Measurements from ENCODE around the gene COX8C.

The COX8C gene

GRCh38 chr14:93330609-93331000 lies 16.4 kb upstream of the COX8C start:
- no peak for TF ChIP-seq CTCF (IDR thresholded peaks at IDR 0.05; ENCODE audit: insufficient read depth, low read length, poor library complexity, severe bottlenecking)
- Histone ChIP-seq H3K36me3 (ENCODE audit: control insufficient read depth, insufficient read depth, low read length) (no peaks in the 10 kb centered on the region), H3K27me3 (replicated peaks; ENCODE audit: control insufficient read depth, insufficient read depth, low read length) (no peaks in the 10 kb centered on the region), H3K4me3 (replicated peaks; ENCODE audit: low read depth, low read length) (no peak overlapping the region; the same call in 1 of the 2 replicates)
- no peak for DNase-seq (ENCODE audit: extremely low read depth, insufficient read length)

GRCh38 chr14:93331002-93331727 lies 15.8 kb upstream of the COX8C start:
- DNase-seq (ENCODE audit: extremely low read depth, insufficient read length): no peak
- H3K4me3 ChIP-seq (replicated peaks; ENCODE audit: low read depth, low read length): peak overlapping the region; percentile 76
- no peaks in the 10 kb centered on the region for H3K36me3 ChIP-seq (ENCODE audit: control insufficient read depth, insufficient read depth, low read length)
- H3K27me3 ChIP-seq (replicated peaks; ENCODE audit: control insufficient read depth, insufficient read depth, low read length): no peaks in the 10 kb centered on the region
- no peak for TF ChIP-seq CTCF (IDR thresholded peaks at IDR 0.05; ENCODE audit: insufficient read depth, low read length, poor library complexity, severe bottlenecking)

GRCh38 chr14:93331728-93332396 lies 15.1 kb upstream of the COX8C start:
- TF ChIP-seq CTCF (IDR thresholded peaks at IDR 0.05; ENCODE audit: insufficient read depth, low read length, poor library complexity, severe bottlenecking): no peak
- DNase-seq (ENCODE audit: extremely low read depth, insufficient read length): no peak
- peak overlapping the region; percentile 76 for H3K4me3 ChIP-seq (replicated peaks; ENCODE audit: low read depth, low read length)
- no peaks in the 10 kb centered on the region for H3K36me3 ChIP-seq (ENCODE audit: control insufficient read depth, insufficient read depth, low read length)
- no peaks in the 10 kb centered on the region for H3K27me3 ChIP-seq (replicated peaks; ENCODE audit: control insufficient read depth, insufficient read depth, low read length)

GRCh38 chr14:93332397-93332852 lies 14.6 kb upstream of the COX8C start:
- peak; percentile 73 for DNase-seq (ENCODE audit: extremely low read depth, insufficient read length)
- Histone ChIP-seq H3K27me3 (replicated peaks; ENCODE audit: control insufficient read depth, insufficient read depth, low read length) (no peaks in the 10 kb centered on the region), H3K4me3 (replicated peaks; ENCODE audit: low read depth, low read length) (peak overlapping the region; percentile 76), H3K36me3 (ENCODE audit: control insufficient read depth, insufficient read depth, low read length) (no peaks in the 10 kb centered on the region)
- TF ChIP-seq CTCF (IDR thresholded peaks at IDR 0.05; ENCODE audit: insufficient read depth, low read length, poor library complexity, severe bottlenecking): no peak

- Histone ChIP-seq H3K27me3 (replicated peaks; ENCODE audit: control insufficient read depth, insufficient read depth, low read length) (no peaks in the 10 kb centered on the region), H3K36me3 (ENCODE audit: control insufficient read depth, insufficient read depth, low read length) (no peaks in the 10 kb centered on the region), H3K4me3 (replicated peaks; ENCODE audit: low read depth, low read length) (peak within 1 kb of the TSS; percentile 76)
- peak; percentile 98 for DNase-seq (ENCODE audit: extremely low read depth, insufficient read length)
- peak; percentile 16 for TF ChIP-seq CTCF (IDR thresholded peaks at IDR 0.05; ENCODE audit: insufficient read depth, low read length, poor library complexity, severe bottlenecking)
These were observed 13.9 kb upstream of the COX8C start, which contains the start of gene BTBD7 for GRCh38 chr14:93332853-93333630. Gene BTBD7, minus strand, starts transcription at chr14:93333036. Its CDS starts 36,985 bp downstream, at chr14:93296051.
